Measurements from ENCODE around the gene PTPN1. TPM values are rescaled to one million over a fixed set of nuclear protein-coding genes. Genes with fewer than 3 reads are reported as not detected.

PTPN1 gene
- total and polyA plus RNA-seq, 2 of the 4 experiments (the other 2 are of a cell fraction): 31.7 to 37.4 TPM

DNA sequence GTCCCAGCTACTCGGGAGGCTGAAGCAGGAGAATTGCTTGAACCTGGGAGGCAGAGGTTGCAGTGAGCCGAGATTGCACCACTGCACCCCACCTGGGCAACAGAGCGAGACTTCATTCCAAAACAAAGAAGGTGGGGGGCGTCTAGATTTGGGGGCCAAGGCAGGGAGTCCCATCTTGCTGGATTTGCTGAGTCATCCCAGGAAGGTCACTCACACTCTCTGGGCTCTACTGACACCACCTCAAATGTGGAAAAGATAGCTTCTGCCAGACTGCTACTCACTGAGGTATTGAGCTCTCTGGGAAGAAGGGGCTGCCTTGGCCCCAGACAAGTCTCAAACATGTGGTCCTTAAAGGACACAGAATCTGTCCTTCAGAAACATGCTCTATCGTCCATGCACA lies 106.8 kb downstream of the PTPN1 start:
- no peak overlapping the region for H3K9ac ChIP-seq (ENCODE audit: low read depth, low read length)

More for the DNA sequence above, 106.8 kb downstream of the PTPN1 start:
- ChIA-PET POLR2A (ENCODE audit: unreplicated experiment) (no interaction called here), CTCF (interaction anchor here (0.7 kb wide), 1 partner anchor 78 kb away, joined by 3 read pairs; no protein-coding TSS in a partner anchor)
- no peak overlapping the region for H2AK9ac ChIP-seq (replicated peaks; ENCODE audit: low read depth, low read length, poor library complexity)
- no peak overlapping the region for H2AK5ac ChIP-seq (ENCODE audit: low read depth, low read length)
- no peak overlapping the region for H3K14ac ChIP-seq (replicated peaks; ENCODE audit: low read depth, low read length)
- no peak overlapping the region for H3K23ac ChIP-seq (ENCODE audit: low read depth, low read length)
- BruUV-seq (replicated peaks): no TSS peak
- H3K9me3 ChIP-seq (ENCODE audit: control insufficient read depth, insufficient read depth, low read length): peaks cover 12% of the 10 kb centered on the region
- no peak overlapping the region for H2BK15ac ChIP-seq (ENCODE audit: low read depth, low read length)
- H3K27ac ChIP-seq (ENCODE audit: insufficient read depth, low read length): no peak overlapping the region
- TF ChIP-seq NFE2L2 (IDR thresholded peaks at IDR 0.05; ENCODE audit: low read depth, low read length) (peak; percentile 90), RFX5 (IDR thresholded peaks at IDR 0.05; ENCODE audit: low read depth, low read length) (no peak), MAFK (IDR thresholded peaks at IDR 0.05; ENCODE audit: low read depth, low read length) (0 out of 2 replicates have a peak, but pooled peaks have one; percentile 10)
- H3K4me1 ChIP-seq (ENCODE audit: control insufficient read depth, insufficient read depth, low read length): peaks cover 5% of the 10 kb centered on the region; the same call in 1 of the 2 replicates
- H3K4me3 ChIP-seq (ENCODE audit: insufficient read depth, low read depth, low read length): no peak overlapping the region
- in situ Hi-C loops (cut with MboI; ENCODE audit: low sequenced_read_pairs) (no loop called here), intact Hi-C loops (cut with micrococcal nuclease) (no loop called here), dilution Hi-C loops (cut with HindIII; ENCODE audit: low sequenced_read_pairs, unreplicated experiment) (no loop called here)
- H2BK120ac ChIP-seq (ENCODE audit: low read depth, low read length): no peak overlapping the region; the same call in 1 of the 2 replicates
- no peaks in the 10 kb centered on the region for H3K27me3 ChIP-seq (ENCODE audit: control insufficient read depth, insufficient read depth, low read length)
- H3K36me3 ChIP-seq (ENCODE audit: control insufficient read depth, insufficient read depth, low read length): peaks cover 20% of the 10 kb centered on the region
- H4K8ac ChIP-seq (ENCODE audit: low read depth in 2 of 2, low read length in 2 of 2): no peak overlapping the region
- DNase-seq (no peak), ATAC-seq (ENCODE audit: low read depth) (no peak)
- WGBS, 2 experiments (ENCODE audit: extremely low coverage in 2 of 2, insufficient read length in 1 of 2): 80% methylated on average over 1 of the region's 5 CpGs; no CpG with 5 or more reads in 1 of the 2 experiments
- no peak overlapping the region for H2BK5ac ChIP-seq (ENCODE audit: low read depth, low read length, poor library complexity, severe bottlenecking)
- no peaks in the 10 kb centered on the region; a peak in 1 of 4 replicates for H3K79me1 ChIP-seq (ENCODE audit: low read depth in 1 of 2, low read length in 2 of 2)
- peaks cover 10% of the 10 kb centered on the region; the same call in 1 of the 2 replicates for H3K9me1 ChIP-seq (ENCODE audit: insufficient read depth, low read length)
- H3K18ac ChIP-seq (ENCODE audit: low read depth, low read length): no peak overlapping the region
- no peak overlapping the region for H4K91ac ChIP-seq (ENCODE audit: insufficient read depth, low read depth, low read length)
- no peak overlapping the region for H2BK20ac ChIP-seq (ENCODE audit: low read depth, low read length)
- no peaks in the 10 kb centered on the region for H4K20me1 ChIP-seq (ENCODE audit: insufficient read depth, low read length)
- H3K4me2 ChIP-seq (ENCODE audit: low read depth, low read length): no peak overlapping the region
- no peak overlapping the region for H3K4ac ChIP-seq (ENCODE audit: low read depth, low read length)
- no peak overlapping the region for H2AFZ ChIP-seq (replicated peaks; ENCODE audit: low read length, poor library complexity)
- no peak overlapping the region for H3K56ac ChIP-seq (ENCODE audit: extremely low read depth, insufficient read depth, low read length)
- H4K5ac ChIP-seq (ENCODE audit: low read depth, low read length): no peak overlapping the region
